Left lung (tissue), 10 donors: Measurements from ENCODE around the gene CEMP1. TPM values are rescaled to one million over a fixed set of nuclear protein-coding genes. Genes with fewer than 3 reads are reported as not detected.
"Not testable (repeated sequence)": the region's sequence is repeated elsewhere in the genome, so short reads cannot be mapped to it uniquely, and the experiment has no call there.

Experiments
- ATAC-seq: fragments of 200-7000 bp; cut with Tn5 transposase; one replicate; pipeline ENCODE4 v1.9.1; 2020; ENCODE audit warnings: moderate library complexity
- DNase-seq, 4 donors: peaks; one replicate each; pipeline ENCODE4 v3.0.0-alpha.2; 2013 to 2020
- H3K27ac ChIP-seq, 2 donors: fragments of 200-600 bp; sonication (generic) in 1 of 2; one replicate each; pipeline versions ENCODE4 v1.5.0 to v1.8.0; 2020 to 2021
- H3K27me3 ChIP-seq, 2 donors: fragments of 200-600 bp; sonication (generic) in 1 of 2; one replicate each; pipeline versions ENCODE4 v1.5.0 to v1.8.0; 2020 to 2021
- H3K36me3 ChIP-seq, 2 donors: fragments of 200-600 bp; sonication (generic) in 1 of 2; one replicate each; pipeline versions ENCODE4 v1.5.0 to v1.8.0; 2020 to 2021
- H3K4me1 ChIP-seq, 2 donors: fragments of 200-600 bp; one replicate each; pipeline ENCODE4 v1.8.0; 2021
- H3K4me3 ChIP-seq, 2 donors: fragments of 200-600 bp; sonication (generic) in 1 of 2; one replicate each; pipeline versions ENCODE4 v1.5.0 to v1.8.0; 2020 to 2021; ENCODE audit warnings: mild to moderate bottlenecking in 1 of 2
- H3K9me3 ChIP-seq, 2 donors: fragments of 200-600 bp; sonication (generic) in 1 of 2; one replicate each; pipeline versions ENCODE4 v1.5.0 to v1.8.0; 2020 to 2021
- intact Hi-C, 2 donors: fragments of 100-400 bp; cut with DNase I; formaldehyde crosslinking; loops; one replicate each; pipeline versions ENCODE4 v1.11.2 to v1.14.2; 2022
- polyA plus RNA-seq, 6 donors: library from polyadenylated mRNA; unstranded; fragments of 120-200 nt; gene quantifications; one replicate each; pipeline ENCODE4 v1.2.1, GENCODE V29; 2013; ENCODE audit not compliant: insufficient read length in 6 of 6
- total RNA-seq, 2 donors: library from RNA; stranded (reverse); fragmentation: NEBNext Ultra II Directional; extraction: Animal tissue kit (Norgen Biotek cat#: 25700); gene quantifications; one replicate each; pipeline ENCODE4 v1.2.1, GENCODE V29; 2021
- TF ChIP-seq, protein P1 (sequence below), 2 donors: fragments of 200-600 bp; sonication (generic) in 1 of 2; IDR thresholded peaks; one replicate each; pipeline versions ENCODE4 v1.5.0 to v1.8.0; 2021; ENCODE audit warnings: antibody characterized with exemption in 2 of 2
- donor health status: DM: no; HTN: yes; CAD: no.
- donor health status: DM: no; HTN: no; CAD: no.

Gene CEMP1
- total and polyA plus RNA-seq, 8 donors, result 0.45 to 3.8 (median 2.0) TPM

DNA sequence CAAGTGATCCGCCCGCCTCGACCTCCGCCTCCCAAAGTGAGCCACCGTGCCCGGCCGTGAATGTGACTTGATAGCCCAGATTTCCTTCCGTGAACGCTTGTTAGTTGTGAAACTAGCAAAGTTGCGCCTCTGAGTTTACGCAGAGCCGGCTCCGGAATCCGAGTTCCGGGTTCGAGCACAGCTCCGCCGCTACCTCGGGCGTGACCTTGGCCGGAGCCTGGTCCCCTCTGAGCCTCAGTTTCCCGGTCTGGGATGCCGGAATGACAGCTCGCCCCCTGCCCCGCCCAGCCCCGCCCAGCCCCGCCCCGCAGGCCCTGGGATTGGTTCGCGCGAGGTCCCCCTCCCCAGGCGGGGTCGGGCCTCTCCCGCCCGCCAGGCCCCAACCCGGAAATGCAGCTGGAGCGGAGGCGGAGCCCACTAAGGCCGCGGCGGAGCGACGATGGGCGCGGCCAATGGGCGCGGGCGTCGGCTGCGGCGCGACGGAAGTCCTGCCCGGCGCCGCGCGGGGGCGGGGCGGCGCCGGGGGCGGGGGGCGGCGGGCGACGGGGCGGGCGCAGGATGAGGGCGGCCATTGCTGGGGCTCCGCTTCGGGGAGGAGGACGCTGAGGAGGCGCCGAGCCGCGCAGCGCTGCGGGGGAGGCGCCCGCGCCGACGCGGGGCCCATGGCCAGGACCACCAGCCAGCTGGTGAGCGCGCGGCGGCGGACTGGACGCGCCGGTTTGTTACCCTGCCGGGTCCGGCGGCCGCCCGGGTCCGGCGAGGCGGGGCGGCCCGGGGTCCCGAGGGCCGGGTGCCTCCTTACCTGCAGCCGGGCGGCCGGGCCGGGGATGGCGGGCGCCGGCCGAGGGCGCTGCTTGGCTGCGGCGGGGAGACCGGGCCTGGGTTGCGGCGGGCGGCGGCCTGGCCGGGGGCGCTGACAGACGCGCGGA is 6.5 kb upstream of the CEMP1 start, which contains the start of gene PDPK1:
Gene PDPK1, plus strand, starts transcription at position 571 of the 929 bp plus-strand sequence. Its CDS starts 92 bp downstream, at position 663.
- DNase-seq (peak; percentile 92 to 98 (median 96)), ATAC-seq (peak; percentile 94)
- peak within 1 kb of the TSS; percentile 50 to 60 for H3K4me3 ChIP-seq
- peaks cover 0 to 5% of the 10 kb centered on the region in 2 donors for H3K36me3 ChIP-seq
- H3K27me3 ChIP-seq, result no peaks in the 10 kb centered on the region
- no peaks in the 10 kb centered on the region for H3K9me3 ChIP-seq
- peak within 1 kb of the TSS; percentile 79 to 92 for H3K27ac ChIP-seq
- intact Hi-C loops, result no loop called here
- peaks cover 15 to 72% of the 10 kb centered on the region in 2 donors for H3K4me1 ChIP-seq
- TF ChIP-seq, protein P1, sequence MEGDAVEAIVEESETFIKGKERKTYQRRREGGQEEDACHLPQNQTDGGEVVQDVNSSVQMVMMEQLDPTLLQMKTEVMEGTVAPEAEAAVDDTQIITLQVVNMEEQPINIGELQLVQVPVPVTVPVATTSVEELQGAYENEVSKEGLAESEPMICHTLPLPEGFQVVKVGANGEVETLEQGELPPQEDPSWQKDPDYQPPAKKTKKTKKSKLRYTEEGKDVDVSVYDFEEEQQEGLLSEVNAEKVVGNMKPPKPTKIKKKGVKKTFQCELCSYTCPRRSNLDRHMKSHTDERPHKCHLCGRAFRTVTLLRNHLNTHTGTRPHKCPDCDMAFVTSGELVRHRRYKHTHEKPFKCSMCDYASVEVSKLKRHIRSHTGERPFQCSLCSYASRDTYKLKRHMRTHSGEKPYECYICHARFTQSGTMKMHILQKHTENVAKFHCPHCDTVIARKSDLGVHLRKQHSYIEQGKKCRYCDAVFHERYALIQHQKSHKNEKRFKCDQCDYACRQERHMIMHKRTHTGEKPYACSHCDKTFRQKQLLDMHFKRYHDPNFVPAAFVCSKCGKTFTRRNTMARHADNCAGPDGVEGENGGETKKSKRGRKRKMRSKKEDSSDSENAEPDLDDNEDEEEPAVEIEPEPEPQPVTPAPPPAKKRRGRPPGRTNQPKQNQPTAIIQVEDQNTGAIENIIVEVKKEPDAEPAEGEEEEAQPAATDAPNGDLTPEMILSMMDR (IDR thresholded peaks at IDR 0.05), result no peak

DNA sequence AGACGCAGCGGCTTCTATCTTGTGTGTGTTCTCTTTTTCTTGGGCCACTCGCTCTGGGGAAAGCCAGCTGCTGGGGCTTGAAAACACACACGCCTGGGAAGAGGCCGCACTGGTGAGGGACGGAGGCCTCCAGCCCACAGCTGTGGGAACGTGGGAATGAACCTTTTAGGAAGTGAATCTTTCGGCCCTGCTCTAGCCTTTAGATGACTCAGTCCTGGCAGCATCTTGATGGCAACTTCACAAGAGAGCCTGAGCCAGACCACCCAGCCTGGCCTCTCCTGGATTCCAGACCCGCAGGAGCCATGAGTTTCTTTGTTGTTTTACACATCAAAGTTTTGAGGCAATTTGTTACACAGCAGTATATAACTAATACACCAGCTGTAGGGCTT is 4.4 kb upstream of the CEMP1 start:
- H3K9me3 ChIP-seq, result no peaks in the 10 kb centered on the region
- ATAC-seq (no peak), DNase-seq (peak in 1 of 4 donors; percentile 65)
- peaks cover 15 to 73% of the 10 kb centered on the region in 2 donors for H3K4me1 ChIP-seq
- peak overlapping the region; percentile 15 to 92 for H3K27ac ChIP-seq
- H3K27me3 ChIP-seq, result no peaks in the 10 kb centered on the region
- intact Hi-C loops, result no loop called here
- H3K4me3 ChIP-seq, result no peak overlapping the region
- H3K36me3 ChIP-seq, result peaks cover 0 to 3% of the 10 kb centered on the region in 2 donors
- TF ChIP-seq, protein P1 (IDR thresholded peaks at IDR 0.05), result no peak

DNA sequence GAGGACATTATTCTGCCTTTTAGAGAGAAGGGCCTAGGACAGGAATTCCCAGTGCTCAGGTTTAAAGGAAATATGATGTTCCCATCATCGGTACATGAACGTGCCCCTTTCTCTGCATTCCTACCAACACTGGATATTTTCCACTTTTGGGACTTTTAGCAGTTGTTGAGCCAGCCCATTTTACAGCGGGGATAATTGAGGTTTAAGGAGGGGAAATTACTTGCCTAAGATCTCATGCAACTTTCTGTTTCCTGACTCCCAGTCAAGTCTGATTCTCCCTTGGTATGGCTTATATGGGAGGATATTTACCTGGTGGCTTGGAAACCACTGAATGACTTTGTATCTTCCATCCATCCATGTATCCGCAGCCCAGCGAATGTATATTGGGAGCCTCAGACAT is 3.1 kb upstream of the CEMP1 start:
- H3K27me3 ChIP-seq, H3K4me3 ChIP-seq, H3K27ac ChIP-seq, intact Hi-C loops, ATAC-seq, H3K9me3 ChIP-seq, DNase-seq: not testable (repeated sequence)
- H3K4me1 ChIP-seq, result peaks cover 8 to 68% of the 10 kb centered on the region in 2 donors
- peaks cover 0 to 16% of the 10 kb centered on the region in 2 donors for H3K36me3 ChIP-seq

DNA sequence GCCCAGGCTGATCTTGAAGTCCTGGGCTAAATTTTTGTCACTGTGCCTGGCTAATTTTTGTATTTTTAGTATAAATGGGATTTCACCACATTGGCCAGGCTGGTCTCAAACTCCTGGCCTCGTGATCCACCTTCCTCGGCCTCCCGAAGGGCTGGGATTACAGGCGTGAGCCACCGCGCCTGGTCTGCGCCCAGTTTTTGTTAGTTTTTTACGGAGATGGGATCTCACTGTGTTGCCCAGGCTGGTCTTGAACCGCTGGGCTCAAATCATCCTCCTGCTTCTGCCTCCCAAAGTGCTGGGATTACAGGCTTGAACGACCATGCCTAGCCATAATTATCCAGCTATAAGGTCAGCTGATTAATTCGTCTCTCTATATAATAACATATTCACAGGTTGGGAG is 2.7 kb upstream of the CEMP1 start:
- DNase-seq, result peak in 1 of 4 donors; percentile 50
- TF ChIP-seq, protein P1 (IDR thresholded peaks at IDR 0.05), result no peak
- Histone ChIP-seq H3K4me3 (no peak overlapping the region), H3K4me1 (peaks cover 4 to 64% of the 10 kb centered on the region in 2 donors), H3K27me3 (no peaks in the 10 kb centered on the region), H3K27ac (no peak overlapping the region), H3K9me3 (no peaks in the 10 kb centered on the region), H3K36me3 (peaks cover 0 to 20% of the 10 kb centered on the region in 2 donors)
- no peak for ATAC-seq
- intact Hi-C loops, result no loop called here

DNA sequence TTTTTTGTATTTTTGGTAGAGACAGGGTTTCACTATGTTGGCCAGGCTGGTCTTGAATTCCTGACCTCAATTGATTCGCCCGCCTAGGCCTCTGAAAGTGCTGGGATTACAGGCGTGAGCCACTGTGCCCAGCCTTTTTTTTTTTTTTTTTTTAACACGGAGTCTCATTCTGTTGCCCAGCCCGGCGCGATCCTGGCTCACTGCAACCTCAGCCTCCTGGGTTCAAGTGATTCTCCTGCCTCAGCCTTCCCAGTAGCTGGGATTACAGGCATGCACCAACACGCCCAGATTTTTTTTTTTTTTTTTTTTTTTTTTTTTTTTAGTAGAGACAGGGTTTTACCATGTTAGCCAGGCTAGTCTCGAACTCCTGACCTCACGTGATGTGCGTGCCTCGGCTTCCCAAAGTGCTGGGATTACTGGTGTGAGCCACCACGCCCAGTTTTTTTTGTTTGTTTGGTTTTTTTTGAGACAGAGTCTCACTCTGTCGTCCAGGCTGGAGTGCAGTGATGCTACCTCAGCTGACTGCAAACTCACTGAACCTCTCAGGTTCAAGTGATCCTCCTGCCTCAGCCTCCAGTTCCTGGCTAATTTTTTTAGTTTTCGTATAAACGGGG is 2.0 kb upstream of the CEMP1 start:
- DNase-seq, result peak in 1 of 4 donors; percentile 21
- intact Hi-C loops, H3K9me3 ChIP-seq, H3K27me3 ChIP-seq, ATAC-seq: not testable (repeated sequence)
- peak overlapping the region; percentile 48 to 56 for H3K4me3 ChIP-seq
- H3K4me1 ChIP-seq, result peaks cover 2 to 59% of the 10 kb centered on the region in 2 donors
- H3K27ac ChIP-seq, result peak overlapping the region; percentile 93 to 98
- peaks cover 0 to 27% of the 10 kb centered on the region in 2 donors for H3K36me3 ChIP-seq
